Raji (cell line): ENCODE results near the gene ACOXL.

Experiments
- POLR2A ChIP-seq: IDR thresholded peaks from 2 replicates; pipeline ENCODE4 v1.6.1; 2011; ENCODE audit warnings: low read depth, low read length, control low read depth; ENCODE audit not compliant: insufficient read depth

The ACOXL gene

DNA sequence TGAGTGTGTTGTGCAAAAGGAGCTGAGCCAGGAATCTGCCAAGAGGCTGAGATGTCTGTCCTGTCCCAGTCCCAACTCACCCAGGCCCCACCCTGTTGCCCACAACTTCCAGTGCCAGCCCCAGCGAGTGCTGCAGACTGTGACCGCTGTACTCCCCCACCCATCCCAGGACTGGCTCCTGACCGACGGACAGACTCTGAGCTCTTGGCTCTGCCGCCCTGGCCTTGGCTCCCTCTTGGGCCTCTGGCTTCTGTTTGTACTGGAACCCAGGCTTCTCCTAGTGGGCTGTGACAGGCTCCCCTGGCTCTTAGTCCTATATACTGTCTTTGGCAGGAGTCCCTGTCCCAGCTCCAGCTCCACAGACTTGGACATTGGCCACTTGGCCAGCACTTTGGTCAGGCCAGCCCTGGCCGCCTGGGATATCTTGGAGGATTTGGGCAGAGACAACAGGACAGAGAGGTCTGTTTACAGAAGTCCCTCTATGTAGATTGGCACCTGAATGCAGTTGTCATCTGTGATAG, 41.1 kb downstream of the ACOXL start:
- TF ChIP-seq POLR2A, result no peak

- TF ChIP-seq POLR2A, result no peak
These were observed 42.3 kb downstream of the ACOXL start for GRCh38 chr2:110774701-110775100.

- TF ChIP-seq POLR2A, result no peak
These were observed 45.3 kb downstream of the ACOXL start for GRCh38 chr2:110777531-110778311.

- no peak for TF ChIP-seq POLR2A
These were observed 48.1 kb downstream of the ACOXL start for GRCh38 chr2:110780461-110780860.

- no peak for TF ChIP-seq POLR2A
These were observed 51.0 kb downstream of the ACOXL start for GRCh38 chr2:110783196-110783873.

DNA sequence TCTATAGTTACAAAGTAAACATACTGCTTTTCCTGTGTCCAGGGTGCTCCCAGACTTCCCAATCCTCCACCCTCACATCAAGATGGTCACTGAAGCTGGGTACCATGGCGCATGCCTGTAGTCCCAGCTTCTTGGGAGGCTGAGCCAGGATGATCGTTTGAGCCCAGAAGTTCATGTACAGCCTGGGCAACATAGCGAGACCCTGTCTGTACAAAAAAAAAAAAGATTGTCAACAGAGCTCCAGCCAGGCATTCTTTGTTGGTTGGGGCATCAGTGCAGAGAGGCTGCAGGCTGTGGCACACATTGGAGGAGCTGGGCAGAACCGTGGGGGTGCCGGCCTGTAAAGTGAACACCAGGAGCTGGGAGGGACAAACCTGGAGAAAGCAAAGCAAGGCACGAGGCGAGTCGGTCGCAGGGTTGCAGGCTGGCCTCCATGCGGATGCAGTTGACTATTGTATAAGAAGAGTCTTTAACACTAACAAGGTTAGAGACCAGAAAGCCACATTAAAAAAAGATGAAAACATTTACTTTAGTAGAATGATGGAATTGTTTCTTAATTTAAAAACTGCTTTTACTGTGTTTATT, 51.8 kb downstream of the ACOXL start:
- no peak for TF ChIP-seq POLR2A

GRCh38 chr2:110785439-110785838, 53.1 kb downstream of the ACOXL start:
- no peak for TF ChIP-seq POLR2A

DNA sequence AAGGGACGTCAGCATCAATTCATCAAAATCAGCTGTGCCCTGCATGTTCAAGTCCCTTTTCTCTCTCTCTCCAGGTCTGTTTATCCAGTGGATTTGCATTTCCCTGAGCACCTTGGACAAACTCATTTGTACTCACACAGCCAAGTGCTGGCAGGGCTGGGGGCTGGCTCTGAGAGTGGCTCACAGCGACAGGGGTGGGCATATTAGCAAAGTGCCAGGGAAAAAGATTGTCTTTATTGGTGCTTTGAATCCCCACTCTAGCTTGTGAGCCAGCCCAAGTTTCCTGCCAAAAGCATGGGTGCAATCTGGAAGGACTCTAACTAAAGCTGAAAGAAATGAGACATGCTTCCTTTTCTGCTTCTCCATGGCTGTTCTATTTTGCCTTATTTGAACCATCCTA, 56.6 kb downstream of the ACOXL start:
- TF ChIP-seq POLR2A, result no peak

DNA sequence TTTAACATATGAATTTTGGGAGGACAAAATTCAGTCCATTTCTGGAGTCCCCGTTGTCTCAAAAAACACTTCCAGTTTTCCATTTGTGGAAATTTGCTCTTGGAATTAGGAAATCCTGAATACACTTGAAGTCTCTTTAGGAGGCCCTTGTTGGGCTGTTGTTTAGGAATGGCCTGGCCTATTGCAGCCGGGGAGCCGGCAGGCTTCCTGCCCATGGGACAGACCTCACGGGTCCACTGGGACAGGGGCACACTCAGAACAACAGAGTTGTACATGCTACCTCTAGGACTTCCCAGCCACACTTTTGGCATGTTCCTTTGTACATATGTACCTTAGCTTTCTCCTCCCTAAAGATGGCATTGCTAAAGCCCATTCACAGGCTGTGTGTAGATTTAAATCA, 57.3 kb downstream of the ACOXL start:
- TF ChIP-seq POLR2A, result no peak

GRCh38 chr2:110790907-110791306, 58.5 kb downstream of the ACOXL start:
- no peak for TF ChIP-seq POLR2A

DNA sequence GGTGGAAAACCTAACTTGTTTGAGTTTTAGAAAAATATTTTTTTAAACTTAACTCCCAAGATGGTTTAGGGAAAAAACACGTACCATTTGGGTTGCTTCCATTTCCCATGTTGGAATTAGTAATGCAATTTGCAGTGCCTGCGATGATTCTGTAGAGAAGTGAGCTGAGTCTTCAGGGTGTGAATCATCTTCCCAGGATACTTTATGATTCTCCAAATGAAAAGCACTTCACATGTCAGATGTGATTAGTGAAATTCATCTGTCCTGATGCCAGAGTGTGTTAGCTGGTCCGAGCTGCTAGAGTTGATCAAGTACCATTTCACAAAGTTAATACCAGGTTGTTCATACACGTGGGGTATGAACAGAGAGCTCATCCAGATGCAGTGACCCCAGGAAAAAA, 59.1 kb downstream of the ACOXL start:
- no peak for TF ChIP-seq POLR2A

DNA sequence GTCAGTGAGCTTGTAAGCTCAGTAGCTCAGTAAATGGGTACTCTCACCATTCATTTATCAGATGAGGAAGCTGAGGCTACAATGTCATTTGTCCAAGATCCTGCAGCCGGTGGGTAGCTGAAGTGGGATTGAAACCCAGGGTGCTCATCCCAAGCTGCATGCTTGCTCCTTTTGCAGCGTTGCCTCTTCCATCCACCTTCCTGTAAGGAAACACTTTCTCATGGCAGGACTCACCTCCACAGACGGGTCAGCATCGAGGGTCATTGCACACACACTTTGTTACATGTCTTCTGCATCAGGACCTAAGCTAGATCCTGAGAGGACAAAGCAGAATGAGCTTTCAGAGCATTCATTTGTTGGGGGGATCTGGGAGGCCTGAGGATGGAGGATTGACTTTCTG, 60.7 kb downstream of the ACOXL start:
- TF ChIP-seq POLR2A, result no peak

GRCh38 chr2:110794390-110794789, 62.0 kb downstream of the ACOXL start:
- TF ChIP-seq POLR2A, result no peak

GRCh38 chr2:110794951-110795350, 62.6 kb downstream of the ACOXL start:
- TF ChIP-seq POLR2A, result no peak

DNA sequence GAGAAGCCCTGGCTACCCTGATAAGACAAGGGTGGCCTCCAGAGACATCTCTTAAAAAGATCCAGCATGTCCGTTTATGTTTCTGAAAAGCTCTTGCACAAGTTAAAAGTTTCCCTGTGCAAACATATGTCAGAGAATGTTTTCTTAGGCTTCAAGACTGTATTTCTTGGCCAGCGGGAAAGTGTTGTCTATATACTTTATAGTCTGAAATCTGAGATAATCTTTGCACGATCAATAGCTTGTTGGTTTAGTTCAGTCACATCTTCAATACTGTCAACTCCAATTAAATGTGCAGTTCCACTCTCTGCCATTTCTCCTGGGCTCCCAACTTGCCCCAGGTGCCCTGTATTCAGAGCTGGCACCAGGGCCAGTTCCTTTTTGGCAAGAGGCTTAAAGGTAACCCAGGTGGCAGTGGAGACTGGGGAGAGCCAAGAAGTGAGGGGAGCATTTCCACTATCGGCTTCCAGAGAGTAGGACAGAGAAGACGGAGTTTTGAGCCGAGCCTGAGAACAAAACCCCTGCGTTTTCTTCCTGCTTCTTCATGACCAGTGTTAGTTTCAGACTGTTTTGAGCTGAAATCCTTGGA, 64.4 kb downstream of the ACOXL start:
- no peak for TF ChIP-seq POLR2A

DNA sequence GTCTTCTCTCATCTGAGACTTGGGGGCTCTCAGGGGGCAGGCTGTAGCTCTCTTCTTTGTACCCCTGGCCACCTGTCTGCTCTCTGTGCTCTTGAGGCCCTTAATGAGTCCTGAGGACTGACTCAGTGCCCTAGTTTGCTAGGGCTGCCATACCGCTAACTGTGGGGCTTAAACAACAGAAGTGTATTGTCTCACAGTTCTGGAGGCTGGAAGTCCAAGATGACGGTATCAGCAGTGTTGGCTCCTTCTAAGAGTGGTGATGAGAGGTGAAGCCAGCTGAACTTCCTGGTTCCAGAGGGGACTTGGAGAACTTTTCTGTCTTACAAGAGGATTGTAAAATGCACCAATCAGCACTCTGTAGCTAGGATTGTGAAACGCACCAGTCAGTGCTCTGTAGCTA, 67.0 kb downstream of the ACOXL start:
- TF ChIP-seq POLR2A, result no peak
